Caco-2 (cell line): Measurements from ENCODE around the gene EPHA10. TPM values are rescaled to one million over a fixed set of nuclear protein-coding genes. Genes with fewer than 3 reads are reported as not detected.

ENCODE experiments used
- Bru-seq: library from RNA; stranded (reverse); fragments of 400-500 nt; gene quantifications from one replicate; lab custom pipeline; 2021; lab: Mats Ljungman, UMichigan
- BruChase-seq, 2 experiments: library from RNA; stranded (reverse); fragments of 400-500 nt; gene quantifications; one replicate each; lab custom pipeline; 2021; lab: Mats Ljungman, UMichigan
- BruUV-seq: library from RNA; stranded (reverse); fragments of 400-500 nt; replicated peaks from 2 replicates; lab custom pipeline; 2021; lab: Mats Ljungman, UMichigan
- CTCF ChIA-PET: fragments of 300-600 bp; sonication (Branson Sonifier 250); formaldehyde crosslinking; loops from one replicate; lab custom pipeline; 2022; ENCODE audit warnings: antibody characterized with exemption; lab: Charles Lee
- POLR2A ChIA-PET: fragments of 300-600 bp; sonication (Branson Sonifier 250); formaldehyde crosslinking; loops from one replicate; lab custom pipeline; 2022; ENCODE audit warnings: antibody characterized with exemption; lab: Charles Lee
- DNase-seq, 2 experiments: peaks; one replicate each; pipeline versions ENCODE4 v3.0.0 to v3.0.0-alpha.2; 2020 to 2022
- H3K27me3 ChIP-seq: replicated peaks from 2 replicates; pipeline ENCODE4 v1.6.0; 2011; ENCODE audit warnings: low read length; ENCODE audit not compliant: control insufficient read depth, insufficient read depth
- H3K36me3 ChIP-seq: 2 replicates; pipeline ENCODE4 v1.5.1; 2011; ENCODE audit warnings: low read length; ENCODE audit not compliant: control insufficient read depth, insufficient read depth
- H3K4me1 ChIP-seq: fragments of 250-450 bp; sonication (Bioruptor Pico); 2 replicates; pipeline ENCODE4 v1.5.1; 2020; ENCODE audit warnings: mild to moderate bottlenecking
- H3K4me3 ChIP-seq: 2 replicates; pipeline ENCODE4 v1.5.1; 2011; ENCODE audit warnings: low read depth, mild to moderate bottlenecking, control low read depth, low read length
- H3K9me3 ChIP-seq: fragments of 250-450 bp; sonication (Bioruptor Pico); 2 replicates; pipeline ENCODE4 v1.5.1; 2020; ENCODE audit warnings: mild to moderate bottlenecking, moderate library complexity
- H3K27ac Mint-ChIP-seq: one replicate; pipeline ENCODE4 v1.8.0; 2022; ENCODE audit warnings: mixed read lengths; ENCODE audit not compliant: unreplicated experiment
- H3K27me3 Mint-ChIP-seq: one replicate; pipeline ENCODE4 v1.8.0; 2022; ENCODE audit warnings: mixed read lengths; ENCODE audit not compliant: insufficient read depth, unreplicated experiment
- H3K36me3 Mint-ChIP-seq: one replicate; pipeline ENCODE4 v1.8.0; 2022; ENCODE audit warnings: mild to moderate bottlenecking, mixed read lengths; ENCODE audit not compliant: insufficient read depth, unreplicated experiment
- H3K4me1 Mint-ChIP-seq: one replicate; pipeline ENCODE4 v1.8.0; 2022; ENCODE audit warnings: low read depth, mixed read lengths; ENCODE audit not compliant: unreplicated experiment
- H3K4me3 Mint-ChIP-seq: one replicate; pipeline ENCODE4 v1.8.0; 2022; ENCODE audit warnings: mild to moderate bottlenecking, moderate library complexity, mixed read lengths; ENCODE audit not compliant: unreplicated experiment
- H3K9me3 Mint-ChIP-seq: one replicate; pipeline ENCODE4 v1.8.0; 2022; ENCODE audit warnings: mixed read lengths; ENCODE audit not compliant: unreplicated experiment
- intact Hi-C: fragments of 100-400 bp; cut with micrococcal nuclease; formaldehyde crosslinking; loops from one replicate; pipeline ENCODE4 v1.10.0; 2022; ENCODE audit not compliant: unreplicated experiment
- long read RNA-seq: library from polyadenylated mRNA; stranded (forward); transcript quantifications from one replicate; pipeline ENCODE4 v2.0.0, GENCODE V29; 2022
- total RNA-seq: library from RNA; stranded (reverse); gene quantifications from 2 replicates; pipeline ENCODE4 v1.2.3, GENCODE V29; 2022
- TF ChIP-seq, protein P1 (sequence below), 2 experiments: fragments of 200-600 bp in 1 of 2; IDR thresholded peaks; 1 replicate in 1 of 2; 2 replicates in 1 of 2; pipeline versions ENCODE4 v1.5.1 to v1.8.0; 2011 to 2022; ENCODE audit warnings: antibody characterized with exemption in 1 of 2, control low read depth in 1 of 2, inconsistent platforms in 1 of 2, low read depth in 1 of 2, low read length in 1 of 2, mild to moderate bottlenecking in 1 of 2, moderate library complexity in 1 of 2; ENCODE audit not compliant: insufficient read depth in 1 of 2, severe bottlenecking in 1 of 2, unreplicated experiment in 1 of 2

The EPHA10 gene
- total RNA-seq, result 2.8 and 3.1 TPM in 2 replicates
- Bru-seq, nascent RNA, result percentile 36 among the genes with signal in this experiment
- percentile 33 among the genes with signal in this experiment for BruChase-seq, experiment 1, labeled RNA remaining after a 2-hour chase
- BruChase-seq, experiment 2, labeled RNA remaining after a 6-hour chase, result percentile 35 among the genes with signal in this experiment
- long read RNA-seq, partial matches to known transcripts, result 0 of 1 reads
- long read RNA-seq, other reads (novel, unspliced or antisense), result 1 of 1 reads

DNA sequence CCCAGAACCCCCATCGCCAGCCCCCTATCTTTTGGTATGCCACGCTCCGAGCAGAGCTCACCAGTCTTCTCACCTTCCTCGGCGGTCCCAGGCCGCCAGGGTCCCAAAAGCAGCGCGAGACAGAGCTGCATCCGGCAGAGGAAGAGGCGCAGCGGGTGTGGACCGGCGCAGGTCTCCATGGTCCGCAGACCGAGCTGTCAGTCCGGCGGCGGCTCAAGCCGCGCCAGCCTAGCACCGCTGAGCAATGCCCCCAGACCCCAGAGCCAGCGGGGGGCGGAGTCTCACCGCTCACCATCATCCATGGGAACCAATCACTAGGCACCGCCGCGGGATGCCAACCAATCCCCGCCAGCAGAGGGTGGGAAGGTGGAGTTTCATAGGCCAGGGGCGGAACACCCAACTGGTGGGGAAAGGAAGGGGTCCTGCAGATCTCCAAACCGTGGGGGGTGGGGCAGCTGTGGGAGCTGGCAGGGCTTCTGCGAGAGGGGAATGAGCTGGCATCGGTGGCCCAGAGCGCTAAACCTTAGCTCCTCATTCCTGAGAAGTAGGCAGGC, at the start of gene EPHA10:
Gene EPHA10, minus strand, starts transcription at position 233 of the 554 bp plus-strand sequence. Its CDS starts 54 bp downstream, at position 179.
- no peak within 1 kb of the TSS for H3K27ac Mint-ChIP-seq
- peak within 1 kb of the TSS; percentile 29 for H3K4me3 Mint-ChIP-seq
- H3K4me1 ChIP-seq, result no peaks in the 10 kb centered on the region
- H3K4me1 Mint-ChIP-seq, result no peaks in the 10 kb centered on the region
- TF ChIP-seq, protein P1, sequence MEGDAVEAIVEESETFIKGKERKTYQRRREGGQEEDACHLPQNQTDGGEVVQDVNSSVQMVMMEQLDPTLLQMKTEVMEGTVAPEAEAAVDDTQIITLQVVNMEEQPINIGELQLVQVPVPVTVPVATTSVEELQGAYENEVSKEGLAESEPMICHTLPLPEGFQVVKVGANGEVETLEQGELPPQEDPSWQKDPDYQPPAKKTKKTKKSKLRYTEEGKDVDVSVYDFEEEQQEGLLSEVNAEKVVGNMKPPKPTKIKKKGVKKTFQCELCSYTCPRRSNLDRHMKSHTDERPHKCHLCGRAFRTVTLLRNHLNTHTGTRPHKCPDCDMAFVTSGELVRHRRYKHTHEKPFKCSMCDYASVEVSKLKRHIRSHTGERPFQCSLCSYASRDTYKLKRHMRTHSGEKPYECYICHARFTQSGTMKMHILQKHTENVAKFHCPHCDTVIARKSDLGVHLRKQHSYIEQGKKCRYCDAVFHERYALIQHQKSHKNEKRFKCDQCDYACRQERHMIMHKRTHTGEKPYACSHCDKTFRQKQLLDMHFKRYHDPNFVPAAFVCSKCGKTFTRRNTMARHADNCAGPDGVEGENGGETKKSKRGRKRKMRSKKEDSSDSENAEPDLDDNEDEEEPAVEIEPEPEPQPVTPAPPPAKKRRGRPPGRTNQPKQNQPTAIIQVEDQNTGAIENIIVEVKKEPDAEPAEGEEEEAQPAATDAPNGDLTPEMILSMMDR (IDR thresholded peaks at IDR 0.05; ENCODE audit: insufficient read depth in 1 of 2, low read depth in 1 of 2, low read length in 1 of 2, severe bottlenecking in 1 of 2, unreplicated experiment in 1 of 2), result no peak
- no peak for DNase-seq
- H3K27me3 Mint-ChIP-seq, result peaks cover 13% of the 10 kb centered on the region
- ChIA-PET POLR2A (interaction anchor here (0.7 kb wide), 1 partner anchor 82 kb away, joined by 3 read pairs; no protein-coding TSS in a partner anchor), CTCF (no interaction called here)
- BruUV-seq, result no TSS peak
- intact Hi-C loops, result no loop called here
- no peaks in the 10 kb centered on the region for H3K9me3 ChIP-seq
- H3K36me3 ChIP-seq, result no peaks in the 10 kb centered on the region
- peak within 1 kb of the TSS; percentile 4; the same call in 1 of the 2 replicates for H3K4me3 ChIP-seq
- no peaks in the 10 kb centered on the region for H3K27me3 ChIP-seq
- H3K9me3 Mint-ChIP-seq, result no peaks in the 10 kb centered on the region
- H3K36me3 Mint-ChIP-seq, result no peaks in the 10 kb centered on the region

DNA sequence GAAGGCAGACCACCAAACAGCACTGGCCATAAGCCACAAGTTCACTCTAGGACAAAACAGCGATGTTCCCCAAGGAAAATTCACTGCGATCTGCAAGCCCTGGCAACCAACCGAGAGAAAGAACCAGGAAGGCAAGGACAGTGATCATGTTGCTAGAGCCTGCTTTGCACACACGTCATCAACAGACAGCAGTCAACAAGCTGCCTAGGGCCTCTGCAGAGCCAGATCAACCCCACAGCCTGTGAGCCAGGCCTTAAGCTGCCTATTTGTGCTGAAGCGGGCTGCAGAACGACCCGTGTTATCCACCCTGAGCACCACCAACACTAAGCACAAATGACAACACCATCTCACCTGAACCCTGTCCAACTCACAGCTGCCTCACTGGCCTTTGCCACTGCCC, 49.3 kb upstream of the EPHA10 start:
- Histone ChIP-seq H3K4me3 (no peak overlapping the region), H3K9me3 (no peaks in the 10 kb centered on the region), H3K4me1 (peaks cover under 1% of the 10 kb centered on the region; the same call in 1 of the 2 replicates), H3K27me3 (no peaks in the 10 kb centered on the region), H3K36me3 (no peaks in the 10 kb centered on the region)
- H3K36me3 Mint-ChIP-seq, result peaks cover 47% of the 10 kb centered on the region
- CTCF ChIA-PET, result no interaction called here
- no peak overlapping the region for H3K27ac Mint-ChIP-seq
- POLR2A ChIA-PET, result no interaction called here
- BruUV-seq, result no TSS peak
- DNase-seq, result no peak
- TF ChIP-seq, protein P1 (IDR thresholded peaks at IDR 0.05; ENCODE audit: insufficient read depth in 1 of 2, low read depth in 1 of 2, low read length in 1 of 2, severe bottlenecking in 1 of 2, unreplicated experiment in 1 of 2), result no peak
- H3K4me3 Mint-ChIP-seq, result no peak overlapping the region
- no peaks in the 10 kb centered on the region for H3K27me3 Mint-ChIP-seq
- H3K4me1 Mint-ChIP-seq, result no peaks in the 10 kb centered on the region
- H3K9me3 Mint-ChIP-seq, result no peaks in the 10 kb centered on the region
- intact Hi-C loops, result loop anchor here (5.0 kb wide), 1 partner anchor 43 kb away; the partner anchor contains the start of gene MTF1

- TF ChIP-seq, protein P1 (IDR thresholded peaks at IDR 0.05; ENCODE audit: insufficient read depth in 1 of 2, low read depth in 1 of 2, low read length in 1 of 2, severe bottlenecking in 1 of 2, unreplicated experiment in 1 of 2), result no peak
- no peaks in the 10 kb centered on the region for H3K36me3 ChIP-seq
- no peaks in the 10 kb centered on the region for H3K9me3 Mint-ChIP-seq
- no peaks in the 10 kb centered on the region for H3K27me3 Mint-ChIP-seq
- DNase-seq, result no peak
- no peaks in the 10 kb centered on the region for H3K4me1 Mint-ChIP-seq
- H3K4me1 ChIP-seq, result peaks cover 5% of the 10 kb centered on the region; the same call in 1 of the 2 replicates
- H3K9me3 ChIP-seq, result no peaks in the 10 kb centered on the region
- H3K4me3 ChIP-seq, result no peak overlapping the region
- ChIA-PET CTCF (no interaction called here), POLR2A (no interaction called here)
- no TSS peak for BruUV-seq
- intact Hi-C loops, result loop anchor here (5.0 kb wide), 1 partner anchor 44 kb away; the partner anchor contains the start of gene MTF1
- peaks cover 54% of the 10 kb centered on the region for H3K36me3 Mint-ChIP-seq
- no peaks in the 10 kb centered on the region for H3K27me3 ChIP-seq
- no peak overlapping the region for H3K27ac Mint-ChIP-seq
- H3K4me3 Mint-ChIP-seq, result no peak overlapping the region
Measured at GRCh38 chr1:37813529-37814145, 48.7 kb upstream of the EPHA10 start.
